ENCODE data around the gene COX7C.

The COX7C gene

GRCh38 chr5:86626149-86626548 lies 8.4 kb downstream of the COX7C start:
- TF ChIP-seq SNAI2 (CRISPR knock-in tag; IDR thresholded peaks at IDR 0.05), result no peak
- TF ChIP-seq TSHZ2 (CRISPR knock-in tag; IDR thresholded peaks at IDR 0.05), result no peak
- no peak for TF ChIP-seq ZNF8 (CRISPR knock-in tag; IDR thresholded peaks at IDR 0.05)
- TF ChIP-seq ZFP3 (CRISPR knock-in tag; IDR thresholded peaks at IDR 0.05), result no peak
- TF ChIP-seq ZNF70 (CRISPR knock-in tag; IDR thresholded peaks at IDR 0.05), result no peak
- ATAC-seq, result no peak

- no peak for ATAC-seq
- TF ChIP-seq ZNF565 (CRISPR knock-in tag; conservative IDR thresholded peaks at IDR 0.05; ENCODE audit: low read depth) (no peak), OSR1 (CRISPR knock-in tag; IDR thresholded peaks at IDR 0.05) (no peak), RARB (CRISPR knock-in tag; IDR thresholded peaks at IDR 0.05) (no peak), CSDC2 (CRISPR knock-in tag; IDR thresholded peaks at IDR 0.05) (no peak), ISL1 (CRISPR knock-in tag; IDR thresholded peaks at IDR 0.05) (no peak), POU6F1 (CRISPR knock-in tag; IDR thresholded peaks at IDR 0.05; ENCODE audit: borderline replicate concordance, low read depth) (no peak), PPARA (CRISPR knock-in tag; IDR thresholded peaks at IDR 0.05; ENCODE audit: borderline replicate concordance) (no peak), ZFP30 (CRISPR knock-in tag; IDR thresholded peaks at IDR 0.05) (no peak), ESRRG (CRISPR knock-in tag; IDR thresholded peaks at IDR 0.05) (no peak), ARNTL (CRISPR knock-in tag; IDR thresholded peaks at IDR 0.05; ENCODE audit: borderline replicate concordance, low read depth) (no peak)
Measured at GRCh38 chr5:86631165-86631564, 13.4 kb downstream of the COX7C start.

GRCh38 chr5:86640998-86641397 lies 23.3 kb downstream of the COX7C start:
- TF ChIP-seq ESRRG (CRISPR knock-in tag; IDR thresholded peaks at IDR 0.05) (no peak), BACH2 (CRISPR knock-in tag; IDR thresholded peaks at IDR 0.05; ENCODE audit: borderline replicate concordance) (no peak), ZC3H10 (CRISPR knock-in tag; IDR thresholded peaks at IDR 0.05) (no peak), GLIS3 (CRISPR knock-in tag; IDR thresholded peaks at IDR 0.05) (no peak), ARNTL (CRISPR knock-in tag; IDR thresholded peaks at IDR 0.05; ENCODE audit: borderline replicate concordance, low read depth) (no peak), OSR1 (CRISPR knock-in tag; IDR thresholded peaks at IDR 0.05) (no peak), CREB5 (CRISPR knock-in tag; IDR thresholded peaks at IDR 0.05; ENCODE audit: low read depth) (no peak), TCF4 (CRISPR knock-in tag; IDR thresholded peaks at IDR 0.05; ENCODE audit: borderline replicate concordance) (no peak), ZFP3 (CRISPR knock-in tag; IDR thresholded peaks at IDR 0.05) (no peak), SNAI2 (CRISPR knock-in tag; IDR thresholded peaks at IDR 0.05) (no peak), CSDC2 (CRISPR knock-in tag; IDR thresholded peaks at IDR 0.05) (no peak)
- no peak for ATAC-seq

- ATAC-seq, result no peak
- TF ChIP-seq OSR1 (CRISPR knock-in tag; IDR thresholded peaks at IDR 0.05) (no peak), ESRRG (CRISPR knock-in tag; IDR thresholded peaks at IDR 0.05) (no peak), ZNF565 (CRISPR knock-in tag; conservative IDR thresholded peaks at IDR 0.05; ENCODE audit: low read depth) (no peak), BACH2 (CRISPR knock-in tag; IDR thresholded peaks at IDR 0.05; ENCODE audit: borderline replicate concordance) (no peak), ARNTL (CRISPR knock-in tag; IDR thresholded peaks at IDR 0.05; ENCODE audit: borderline replicate concordance, low read depth) (no peak), ZFP30 (CRISPR knock-in tag; IDR thresholded peaks at IDR 0.05) (no peak), GLIS3 (CRISPR knock-in tag; IDR thresholded peaks at IDR 0.05) (no peak), ZNF8 (CRISPR knock-in tag; IDR thresholded peaks at IDR 0.05) (no peak), RARB (CRISPR knock-in tag; IDR thresholded peaks at IDR 0.05) (no peak), TSHZ2 (CRISPR knock-in tag; IDR thresholded peaks at IDR 0.05) (no peak)
Measured at GRCh38 chr5:86644843-86645242, 27.1 kb downstream of the COX7C start.

All from SK-N-SH treated with all-trans-retinoic acid at 6 μM for 48 hours (cell line).